GM19025 (cell line): ENCODE data around the gene MAP2.

Experiments used
- ATAC-seq: cut with Tn5 transposase; IDR thresholded peaks from one replicate; pipeline ENCODE4 v1.9.1; 2021; ENCODE audit warnings: mild to moderate bottlenecking, low read depth, moderate library complexity; ENCODE audit not compliant: unreplicated experiment

The MAP2 gene

DNA sequence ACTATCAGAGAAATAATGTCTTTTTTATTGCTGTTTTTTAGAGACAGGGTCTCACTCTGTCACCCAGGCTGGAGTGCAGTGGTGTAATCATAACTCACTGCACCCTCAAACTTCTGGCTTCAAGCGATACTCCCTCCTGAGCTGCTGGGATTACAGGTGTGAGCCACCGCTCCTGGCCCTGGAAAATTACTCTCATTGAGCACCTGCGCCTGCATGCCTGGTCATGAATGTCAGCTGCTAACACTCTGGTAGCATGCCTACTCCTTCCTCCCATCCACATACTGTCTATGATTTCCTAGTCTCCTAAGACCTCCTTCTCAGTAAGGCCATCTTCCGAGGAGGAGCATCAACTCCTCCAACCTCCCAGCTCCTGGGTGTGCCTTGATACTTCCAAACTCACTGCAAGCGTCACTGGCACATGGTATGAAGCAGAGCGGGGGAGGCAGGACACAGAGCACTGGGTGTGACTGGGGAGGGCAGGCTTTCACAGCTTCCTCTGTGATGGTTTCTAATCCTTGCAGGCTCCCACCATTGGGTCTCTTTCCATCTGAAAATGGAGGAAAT is 1.6 kb upstream of the MAP2 start:
- no peak for ATAC-seq

DNA sequence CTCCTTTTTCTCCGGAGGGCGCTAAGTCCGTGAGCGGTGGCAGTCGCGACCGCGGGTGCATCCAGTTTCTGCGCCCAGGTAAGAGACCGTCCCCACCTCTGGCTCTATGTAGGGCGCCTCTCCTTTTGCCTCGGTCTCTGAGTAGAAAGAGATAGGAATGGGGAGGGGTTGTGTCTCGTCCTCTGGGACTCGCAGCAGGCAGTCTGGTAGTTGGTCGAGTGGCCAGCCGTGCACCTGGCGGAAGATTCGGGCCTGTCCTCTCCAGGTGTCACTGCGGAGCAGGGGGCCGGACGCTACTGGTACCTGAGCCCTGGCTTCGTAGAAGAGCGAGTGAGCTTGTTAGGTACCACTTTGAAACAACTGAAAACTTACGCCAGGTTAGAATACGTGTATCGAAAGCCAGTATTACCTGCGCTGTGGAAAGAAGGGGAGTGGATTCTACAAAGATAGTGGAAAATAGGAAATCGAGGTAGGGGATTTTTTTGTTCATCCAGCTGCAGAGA is 403 bp downstream of the MAP2 start:
- peak; percentile 4 for ATAC-seq

DNA sequence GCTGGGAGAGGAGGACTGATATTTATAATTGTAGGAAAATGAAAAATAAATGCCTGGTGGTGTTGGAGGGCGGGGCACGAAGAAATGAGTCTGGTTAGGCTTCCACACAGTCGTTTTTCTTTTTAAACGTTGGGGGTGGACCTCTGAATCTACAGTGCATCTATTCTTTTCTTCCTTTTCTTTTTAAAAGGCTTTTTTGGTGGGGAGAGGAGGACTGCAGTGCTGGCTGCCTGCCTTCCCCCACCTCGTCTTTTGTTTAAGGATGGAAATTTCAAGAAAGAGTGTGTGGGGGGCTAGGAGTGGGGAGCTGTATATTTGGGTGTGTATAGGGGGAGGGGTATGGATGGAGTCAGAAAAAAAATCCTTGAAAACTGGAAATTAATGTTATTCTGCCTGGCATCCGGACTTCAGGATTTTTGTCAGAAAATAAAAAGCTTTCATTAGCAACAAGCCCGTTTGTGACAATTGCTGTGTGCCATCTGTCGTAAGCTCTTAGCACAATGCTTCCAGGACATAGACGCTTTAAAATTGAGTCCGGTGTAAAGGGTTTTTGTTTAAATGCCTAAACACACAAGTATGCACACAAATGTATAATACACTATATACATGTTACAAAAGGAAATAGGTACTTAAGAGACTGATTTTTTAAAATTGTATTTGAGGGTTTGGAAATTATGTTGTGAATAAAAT is 1.1 kb downstream of the MAP2 start:
- ATAC-seq: no peak

DNA sequence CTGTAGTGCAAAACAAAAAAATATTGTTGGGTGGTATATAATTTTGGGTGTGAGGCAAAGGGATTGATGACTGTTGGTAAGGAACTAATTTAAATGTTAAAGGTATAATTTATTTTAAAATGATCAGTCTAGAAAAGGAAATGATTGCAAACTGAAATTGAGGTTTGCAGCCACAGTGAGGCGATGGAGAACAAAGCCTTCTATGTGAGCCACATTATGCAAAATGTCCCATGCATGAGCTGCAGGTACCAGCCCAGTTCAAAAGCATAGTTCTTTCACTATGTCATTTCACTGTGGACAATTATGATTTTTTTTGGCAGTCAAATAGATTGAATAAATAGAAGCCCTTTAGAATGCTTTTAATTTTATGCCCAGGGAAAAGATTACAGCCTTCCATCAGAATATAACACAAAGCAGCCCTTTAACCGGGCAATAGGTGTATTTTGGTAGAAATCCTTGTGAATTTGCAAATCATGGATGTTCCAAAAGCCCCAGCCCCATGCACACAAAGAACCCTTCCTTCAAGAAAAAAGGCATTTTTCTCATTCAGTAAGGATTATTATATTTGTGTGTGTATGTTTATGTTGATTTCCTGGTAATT is 1.7 kb downstream of the MAP2 start:
- ATAC-seq: no peak

DNA sequence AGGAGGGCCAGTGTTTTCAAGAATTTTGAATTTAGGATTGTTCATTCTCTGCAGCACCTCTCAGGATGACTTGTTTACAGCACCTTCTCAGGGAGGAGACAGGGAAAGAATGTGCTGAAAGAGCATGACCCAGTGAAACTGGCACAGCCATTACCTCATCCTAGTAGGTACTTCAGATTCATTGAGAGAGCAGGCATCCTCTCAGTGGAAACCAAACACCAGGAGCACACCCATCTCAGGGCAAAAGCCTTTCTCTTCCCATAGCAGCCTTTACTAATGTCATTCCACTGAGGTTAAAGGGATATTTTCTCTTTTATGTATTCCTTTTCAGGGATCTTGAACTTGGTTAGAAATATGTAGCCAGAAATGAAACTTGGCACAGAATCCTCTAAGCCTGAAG is 2.6 kb downstream of the MAP2 start:
- no peak for ATAC-seq

DNA sequence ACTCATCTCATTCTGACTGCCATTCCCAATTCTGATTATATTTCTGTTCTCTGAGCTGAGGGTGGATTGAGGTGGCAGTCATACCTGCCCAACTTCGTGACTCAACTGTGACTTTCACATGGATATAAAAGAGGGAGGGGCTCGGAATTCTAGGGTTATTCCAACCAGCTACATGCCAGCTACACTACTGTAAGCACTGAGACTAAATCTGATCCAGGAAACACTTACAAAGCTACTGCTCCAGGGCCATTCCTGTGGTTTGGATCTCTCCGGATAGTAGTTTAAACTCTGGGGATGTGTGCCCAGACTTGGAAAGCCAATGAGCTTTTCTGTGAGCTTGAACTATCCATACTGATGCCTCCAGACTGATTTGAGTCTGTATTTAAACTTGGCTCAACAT is 7.9 kb downstream of the MAP2 start:
- no peak for ATAC-seq

DNA sequence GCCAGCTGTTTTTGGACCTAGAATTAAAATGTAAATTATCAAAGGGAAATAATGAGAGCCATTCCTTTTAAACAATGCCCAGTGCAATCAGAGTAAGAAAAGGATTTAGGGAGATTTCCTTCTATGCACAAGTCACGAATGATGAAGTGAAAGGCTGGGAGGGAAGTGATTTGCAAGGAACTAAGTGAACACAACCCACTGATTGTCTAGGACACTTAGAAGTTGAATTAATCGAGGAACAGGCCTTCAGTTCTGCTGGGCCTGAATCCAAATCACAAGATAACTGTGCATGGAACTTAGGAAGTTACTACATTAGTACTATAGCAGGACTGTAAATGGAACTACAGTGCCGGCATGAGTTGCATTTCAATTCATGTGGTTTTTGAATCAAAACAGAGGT is 17.7 kb downstream of the MAP2 start:
- ATAC-seq: no peak

DNA sequence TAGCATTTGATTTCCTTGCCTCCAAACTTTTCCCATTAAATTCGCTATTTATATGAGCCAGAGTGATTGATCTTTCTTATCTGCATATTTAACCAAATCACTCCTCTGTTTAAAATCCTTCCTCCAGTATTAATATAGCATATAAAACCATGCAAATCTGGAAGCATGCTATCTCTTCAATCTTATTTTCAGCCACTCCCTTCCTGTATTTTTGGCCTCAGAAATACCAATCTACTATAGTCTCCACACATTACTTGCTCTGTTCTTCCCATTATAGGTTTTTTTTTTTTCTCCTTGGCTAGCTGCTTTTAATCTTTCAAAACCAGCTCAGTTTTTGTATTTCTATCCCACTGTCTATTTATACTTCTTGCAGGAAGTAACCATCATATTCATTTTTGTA is 19.1 kb downstream of the MAP2 start:
- ATAC-seq: no peak

DNA sequence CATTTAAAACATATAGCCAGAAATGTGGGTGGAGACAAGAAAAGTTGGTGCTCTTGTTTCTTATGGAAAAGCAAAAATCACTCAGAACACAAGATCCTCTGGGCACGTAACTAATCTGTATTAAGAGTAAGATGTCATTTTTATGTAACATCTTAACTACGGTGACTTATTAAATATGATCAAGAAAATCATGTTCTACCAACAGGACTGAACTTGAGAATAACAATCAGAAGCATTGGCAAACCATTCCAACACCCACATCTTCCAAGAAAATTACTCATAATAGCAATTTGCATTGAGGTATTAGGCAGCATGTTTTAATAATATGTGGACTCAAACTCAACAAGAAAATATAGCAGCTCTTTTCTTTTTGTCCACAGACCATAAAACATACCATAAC is 21.6 kb downstream of the MAP2 start:
- ATAC-seq: no peak

DNA sequence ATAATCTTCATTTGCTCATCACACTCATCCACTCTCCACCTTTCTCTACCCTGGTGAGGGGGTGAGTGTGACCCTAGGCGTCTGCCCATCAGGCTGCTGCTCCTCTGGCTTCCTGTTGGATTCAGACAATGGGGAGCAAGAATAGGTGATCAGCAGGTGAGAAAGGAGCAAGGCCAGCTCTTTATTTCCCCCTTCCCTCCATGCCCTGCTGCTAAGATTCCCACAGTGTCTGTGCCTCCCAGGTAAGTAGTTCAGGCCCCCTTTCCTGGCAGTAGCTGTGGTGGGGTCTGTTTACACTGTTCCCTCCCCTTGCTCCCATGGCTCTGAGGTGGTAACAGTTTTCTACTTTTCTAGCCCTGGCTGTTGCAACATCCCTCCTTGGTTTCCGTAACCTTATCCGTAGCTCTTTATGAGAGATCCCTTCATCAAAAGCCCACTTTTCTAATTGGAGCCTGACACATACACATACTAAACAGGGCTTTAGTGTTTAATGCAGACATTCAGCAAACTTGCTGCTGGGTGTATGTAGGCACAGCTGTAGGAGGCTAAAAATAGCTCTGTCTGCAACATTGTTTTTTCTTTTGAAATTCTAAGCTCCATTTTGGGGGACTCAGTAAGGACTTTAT is 27.5 kb downstream of the MAP2 start:
- no peak for ATAC-seq

DNA sequence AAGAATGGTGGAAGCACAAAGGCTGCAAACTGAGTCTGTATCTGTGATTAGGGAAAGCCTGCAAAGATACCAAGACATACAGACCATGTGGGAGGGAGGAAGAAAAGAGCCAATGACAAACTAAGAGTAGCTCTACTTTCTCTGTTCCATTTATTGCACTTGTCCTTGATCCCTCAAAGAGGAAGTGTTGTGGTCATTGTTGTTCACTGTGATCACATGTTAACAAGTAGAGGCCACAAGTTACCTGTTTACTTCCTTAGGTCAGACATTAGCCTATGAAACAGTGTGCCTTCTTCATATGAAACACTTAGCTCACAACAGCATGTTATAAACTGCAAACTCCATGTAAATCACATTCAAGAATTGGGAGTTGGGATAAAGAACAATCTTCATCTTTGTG is 32.6 kb downstream of the MAP2 start:
- ATAC-seq: no peak

DNA sequence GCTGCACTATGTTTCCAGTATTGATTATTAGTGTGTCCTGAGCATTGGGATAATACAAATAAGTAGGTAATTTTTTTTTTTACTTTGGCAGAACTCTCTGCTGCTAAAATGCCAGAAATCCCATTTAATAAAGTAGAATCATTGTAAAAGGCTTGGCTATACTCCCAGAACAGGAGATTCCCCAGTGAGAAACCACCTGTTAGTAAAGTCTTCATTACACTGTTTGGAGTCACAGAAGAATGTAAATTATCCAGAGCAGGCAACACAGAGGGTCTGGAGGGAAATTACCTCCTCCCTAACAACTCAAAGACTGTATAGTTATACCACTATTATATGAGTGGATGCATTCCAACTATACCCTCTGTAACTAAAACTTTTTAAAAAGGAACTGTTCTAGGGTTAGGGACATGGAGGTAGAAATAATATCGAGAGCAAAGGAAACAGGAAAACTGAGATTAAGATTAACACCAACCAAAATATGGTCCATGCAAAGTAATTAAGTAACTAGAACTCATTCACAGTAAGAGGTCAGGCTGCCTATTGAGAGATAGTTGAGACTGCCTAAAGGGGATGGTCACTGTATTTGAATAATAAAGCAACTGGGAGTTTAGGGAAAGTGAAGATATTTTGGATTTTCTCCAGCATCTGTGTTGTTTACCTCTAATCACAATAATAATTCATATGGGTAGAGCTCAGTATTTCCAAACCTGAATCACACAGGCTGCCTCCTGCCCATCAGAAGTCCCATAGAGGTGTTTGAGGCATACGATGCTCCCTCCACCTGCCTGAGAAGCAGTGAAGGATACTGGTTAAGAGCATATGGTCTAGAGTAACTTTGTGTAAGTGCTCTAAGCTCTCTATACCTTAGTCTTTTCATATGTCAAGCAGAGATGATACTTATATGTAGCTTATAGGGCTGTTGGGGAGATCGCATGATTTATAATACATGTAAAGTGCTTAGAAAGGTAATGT is 34.4 kb downstream of the MAP2 start:
- no peak for ATAC-seq

DNA sequence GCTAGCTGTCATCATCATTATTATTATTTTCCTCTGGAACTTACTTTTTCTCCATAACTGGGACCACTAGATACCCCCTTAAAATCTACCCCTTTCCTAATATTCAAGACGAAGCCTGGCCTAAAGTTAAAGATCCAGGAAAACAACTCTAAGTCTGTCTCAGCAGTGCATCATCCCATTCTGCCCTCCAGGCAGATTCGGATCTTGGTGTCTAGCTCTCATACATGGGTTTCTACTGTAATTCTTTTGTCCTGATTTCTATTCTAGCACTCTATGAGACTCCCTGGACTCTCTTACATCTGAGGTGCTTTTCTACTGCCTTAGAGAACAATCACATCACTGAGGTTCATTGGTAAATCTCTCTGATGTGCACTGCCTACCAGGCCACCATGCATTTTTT is 35.5 kb downstream of the MAP2 start:
- no peak for ATAC-seq

DNA sequence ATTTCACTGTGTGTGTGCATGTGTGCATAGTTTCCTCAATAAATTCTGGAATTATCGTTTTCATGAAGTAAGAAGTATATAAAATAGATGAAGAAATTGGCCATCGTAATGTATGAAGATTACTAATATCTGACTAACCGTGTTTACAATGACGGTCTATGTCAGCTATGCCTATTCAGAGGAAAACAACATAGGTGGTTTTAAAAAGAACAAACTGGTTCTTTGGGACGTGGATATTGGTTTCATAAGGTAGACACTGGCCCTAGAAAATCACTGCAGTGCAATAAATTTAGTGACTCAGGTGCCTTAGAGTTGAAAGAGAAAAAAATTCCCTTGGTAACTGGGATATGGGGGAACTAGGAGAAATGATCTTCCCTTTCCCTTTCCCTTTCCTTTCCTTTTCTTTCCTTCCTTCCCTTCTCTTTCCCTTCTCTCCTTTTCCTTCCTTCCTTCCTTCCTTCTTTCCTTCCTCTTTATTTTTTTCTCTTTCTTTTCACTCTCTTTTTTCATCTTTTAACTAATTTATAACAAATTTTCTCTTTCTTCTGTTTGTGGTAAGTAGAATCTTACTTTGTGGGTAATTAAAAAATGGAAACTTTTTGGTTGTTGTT is 36.4 kb downstream of the MAP2 start:
- no peak for ATAC-seq

DNA sequence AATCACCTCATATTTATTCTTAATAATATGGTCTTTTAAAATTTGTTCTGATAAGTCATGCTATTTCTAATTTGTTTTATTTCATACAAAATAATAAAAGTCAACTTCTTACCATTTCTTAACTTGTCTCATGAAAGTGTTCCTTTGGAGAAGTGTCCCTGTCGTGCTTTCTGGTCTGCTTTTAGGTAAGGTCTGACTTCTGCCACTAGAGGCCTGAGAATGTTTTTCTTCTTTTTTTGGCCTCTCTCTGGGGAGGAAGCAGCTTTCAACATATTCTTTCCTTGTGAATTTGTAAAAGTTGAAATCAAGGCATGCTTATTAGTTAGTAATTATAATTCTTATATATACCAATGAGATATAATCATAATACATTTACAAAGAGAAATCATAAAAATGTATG is 39.4 kb downstream of the MAP2 start:
- no peak for ATAC-seq

DNA sequence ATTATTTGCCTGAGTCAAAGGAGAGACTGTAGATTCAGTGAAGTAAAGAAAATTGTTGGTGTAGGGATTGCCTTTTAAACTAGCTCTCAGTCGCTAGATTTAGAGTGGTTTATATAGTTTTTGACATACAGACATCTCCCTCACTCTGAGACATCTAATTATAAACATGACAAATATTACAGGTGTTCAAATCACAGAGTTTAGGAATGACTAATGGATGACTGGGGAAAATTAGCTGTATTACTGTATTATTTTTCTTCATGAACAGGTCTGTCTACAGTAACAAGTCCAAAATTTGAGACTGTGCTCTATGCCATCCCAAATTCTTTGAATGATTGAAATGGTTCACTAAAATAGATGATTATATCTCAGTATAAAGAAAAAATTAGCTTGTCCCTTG is 40.0 kb downstream of the MAP2 start:
- ATAC-seq: no peak

DNA sequence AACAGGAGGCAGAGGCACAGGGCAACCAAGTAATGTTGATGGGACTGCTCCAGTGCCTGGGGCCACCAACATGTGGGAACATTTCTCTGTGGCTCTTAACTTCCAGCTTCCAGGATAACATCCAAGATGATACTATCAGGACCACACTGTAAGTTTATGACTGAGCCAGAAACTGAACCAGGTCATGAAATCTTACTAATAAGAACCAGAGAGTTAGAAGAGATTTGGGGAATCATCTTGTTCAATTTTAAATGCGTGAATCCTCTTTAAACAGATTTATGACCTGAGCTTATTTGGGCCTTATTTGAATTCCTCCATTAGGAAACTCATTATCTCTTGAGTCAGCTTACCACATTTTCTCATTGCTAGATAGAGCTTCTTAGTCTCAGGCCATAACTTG is 45.0 kb downstream of the MAP2 start:
- ATAC-seq: no peak

DNA sequence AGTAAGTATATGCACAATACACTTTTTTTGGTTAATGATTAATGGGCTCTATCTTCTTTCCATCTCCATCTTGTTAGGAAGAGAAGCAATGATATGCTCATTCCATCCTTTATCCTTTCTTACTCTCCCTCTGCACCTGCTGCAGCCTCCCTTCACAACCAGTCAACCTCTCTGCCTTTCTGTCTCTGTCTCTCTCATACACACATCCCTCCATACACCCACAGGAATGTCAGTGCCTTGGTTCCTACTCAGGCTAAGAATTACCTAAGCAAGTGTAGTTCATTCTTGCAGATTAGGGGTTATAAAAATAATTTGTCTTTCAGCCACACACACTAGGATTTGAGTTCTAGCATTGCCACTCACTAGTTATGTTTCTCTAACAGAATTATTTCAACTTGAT is 45.6 kb downstream of the MAP2 start:
- no peak for ATAC-seq

DNA sequence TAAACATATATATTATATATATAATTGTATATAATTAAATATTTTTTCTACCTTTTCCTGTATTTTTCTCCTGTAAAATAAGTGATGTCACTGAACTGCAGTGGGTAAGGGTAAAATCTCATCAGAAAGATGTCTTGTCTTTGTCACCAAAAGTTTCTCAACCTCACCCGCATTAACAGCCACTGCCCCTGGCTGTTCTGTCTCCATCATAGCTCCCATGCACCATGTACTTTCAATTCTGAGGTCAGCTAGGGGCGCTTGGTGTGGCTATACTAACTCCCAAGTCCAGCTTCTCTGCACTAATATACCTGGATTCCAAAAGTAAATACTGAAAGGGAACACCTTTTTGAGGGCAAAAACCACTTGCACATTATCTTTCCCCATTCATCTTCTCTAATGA is 46.6 kb downstream of the MAP2 start:
- ATAC-seq: no peak

DNA sequence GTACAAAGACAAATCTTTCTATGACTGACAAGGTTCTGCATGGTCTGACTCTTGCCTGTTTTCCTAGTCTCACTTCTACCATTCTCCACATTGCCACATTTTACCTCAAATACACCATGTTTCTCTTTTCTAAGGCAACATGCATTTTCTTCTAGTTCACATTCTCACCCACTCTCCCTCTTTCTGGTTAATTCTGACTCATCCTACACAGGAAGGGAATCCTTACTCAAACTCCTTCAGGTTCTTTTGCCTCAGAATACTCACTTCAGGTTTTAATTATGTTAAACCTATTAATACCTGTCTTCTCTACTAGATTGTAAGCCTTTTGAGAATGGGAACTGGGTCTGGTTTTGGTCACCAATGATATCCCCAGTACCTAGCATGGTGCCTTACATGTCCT is 47.2 kb downstream of the MAP2 start:
- ATAC-seq: no peak
